ENCODE measurements around the gene LBX2. TPM values are rescaled to one million over a fixed set of nuclear protein-coding genes. Genes with fewer than 3 reads are reported as not detected.

LBX2 gene
- total and polyA plus RNA-seq, 10 of the 15 experiments (the other 5 are each of a cell fraction or from before 2014, with no cell fraction given): 0.08 to 4.0 (median 0.27) TPM

GRCh38 chr2:74530239-74531187 is 31.1 kb upstream of the LBX2 start (continued):
- TF ChIP-seq CUX1 (IDR thresholded peaks at IDR 0.05; ENCODE audit: insufficient replicate concordance, low read depth, low read length) (peak; percentile 86), KLF5 (IDR thresholded peaks at IDR 0.05; ENCODE audit: partially characterized antibody) (no peak), ZNF207 (IDR thresholded peaks at IDR 0.05; ENCODE audit: borderline replicate concordance) (peak; percentile 60; the same call in 1 of the 2 replicates), RB1 (IDR thresholded peaks at IDR 0.05; ENCODE audit: borderline replicate concordance) (peak; percentile 68; the same call in 1 of the 2 replicates), NFIC (IDR thresholded peaks at IDR 0.05; ENCODE audit: low read depth, low read length) (no peak), ZBTB33 (IDR thresholded peaks at IDR 0.05) (no peak), DPF2 (IDR thresholded peaks at IDR 0.05) (peak; percentile 55; the same call in 1 of the 2 replicates), NFYA (IDR thresholded peaks at IDR 0.05; ENCODE audit: borderline replicate concordance, low read depth, low read length) (no peak), TCF12 (IDR thresholded peaks at IDR 0.05; ENCODE audit: low read depth, low read length) (peak; percentile 80; the same call in 1 of the 2 replicates), PML (IDR thresholded peaks at IDR 0.05; ENCODE audit: low read length) (no peak)
- TF ChIP-seq, protein P1, sequence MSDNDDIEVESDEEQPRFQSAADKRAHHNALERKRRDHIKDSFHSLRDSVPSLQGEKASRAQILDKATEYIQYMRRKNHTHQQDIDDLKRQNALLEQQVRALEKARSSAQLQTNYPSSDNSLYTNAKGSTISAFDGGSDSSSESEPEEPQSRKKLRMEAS (IDR thresholded peaks at IDR 0.05; ENCODE audit: low read depth, low read length): peak; percentile 64; the same call in 1 of the 2 replicates
- TF ChIP-seq, protein P2, sequence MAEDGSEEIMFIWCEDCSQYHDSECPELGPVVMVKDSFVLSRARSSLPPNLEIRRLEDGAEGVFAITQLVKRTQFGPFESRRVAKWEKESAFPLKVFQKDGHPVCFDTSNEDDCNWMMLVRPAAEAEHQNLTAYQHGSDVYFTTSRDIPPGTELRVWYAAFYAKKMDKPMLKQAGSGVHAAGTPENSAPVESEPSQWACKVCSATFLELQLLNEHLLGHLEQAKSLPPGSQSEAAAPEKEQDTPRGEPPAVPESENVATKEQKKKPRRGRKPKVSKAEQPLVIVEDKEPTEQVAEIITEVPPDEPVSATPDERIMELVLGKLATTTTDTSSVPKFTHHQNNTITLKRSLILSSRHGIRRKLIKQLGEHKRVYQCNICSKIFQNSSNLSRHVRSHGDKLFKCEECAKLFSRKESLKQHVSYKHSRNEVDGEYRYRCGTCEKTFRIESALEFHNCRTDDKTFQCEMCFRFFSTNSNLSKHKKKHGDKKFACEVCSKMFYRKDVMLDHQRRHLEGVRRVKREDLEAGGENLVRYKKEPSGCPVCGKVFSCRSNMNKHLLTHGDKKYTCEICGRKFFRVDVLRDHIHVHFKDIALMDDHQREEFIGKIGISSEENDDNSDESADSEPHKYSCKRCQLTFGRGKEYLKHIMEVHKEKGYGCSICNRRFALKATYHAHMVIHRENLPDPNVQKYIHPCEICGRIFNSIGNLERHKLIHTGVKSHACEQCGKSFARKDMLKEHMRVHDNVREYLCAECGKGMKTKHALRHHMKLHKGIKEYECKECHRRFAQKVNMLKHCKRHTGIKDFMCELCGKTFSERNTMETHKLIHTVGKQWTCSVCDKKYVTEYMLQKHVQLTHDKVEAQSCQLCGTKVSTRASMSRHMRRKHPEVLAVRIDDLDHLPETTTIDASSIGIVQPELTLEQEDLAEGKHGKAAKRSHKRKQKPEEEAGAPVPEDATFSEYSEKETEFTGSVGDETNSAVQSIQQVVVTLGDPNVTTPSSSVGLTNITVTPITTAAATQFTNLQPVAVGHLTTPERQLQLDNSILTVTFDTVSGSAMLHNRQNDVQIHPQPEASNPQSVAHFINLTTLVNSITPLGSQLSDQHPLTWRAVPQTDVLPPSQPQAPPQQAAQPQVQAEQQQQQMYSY (CRISPR knock-in tag; IDR thresholded peaks at IDR 0.05): no peak
- TF ChIP-seq, protein P3, sequence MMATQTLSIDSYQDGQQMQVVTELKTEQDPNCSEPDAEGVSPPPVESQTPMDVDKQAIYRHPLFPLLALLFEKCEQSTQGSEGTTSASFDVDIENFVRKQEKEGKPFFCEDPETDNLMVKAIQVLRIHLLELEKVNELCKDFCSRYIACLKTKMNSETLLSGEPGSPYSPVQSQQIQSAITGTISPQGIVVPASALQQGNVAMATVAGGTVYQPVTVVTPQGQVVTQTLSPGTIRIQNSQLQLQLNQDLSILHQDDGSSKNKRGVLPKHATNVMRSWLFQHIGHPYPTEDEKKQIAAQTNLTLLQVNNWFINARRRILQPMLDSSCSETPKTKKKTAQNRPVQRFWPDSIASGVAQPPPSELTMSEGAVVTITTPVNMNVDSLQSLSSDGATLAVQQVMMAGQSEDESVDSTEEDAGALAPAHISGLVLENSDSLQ (IDR thresholded peaks at IDR 0.05): peak; percentile 8; the same call in 1 of the 2 replicates
